Islet precursor cell (in vitro differentiated cells): ENCODE data around the gene SDR9C7.
"Not testable (repeated sequence)": the region's sequence is repeated elsewhere in the genome, so short reads cannot be mapped to it uniquely, and the experiment has no call there.

Experiments used
- DNase-seq: peaks from one replicate; pipeline ENCODE4 v3.0.0-alpha.2; 2018

SDR9C7 gene

GRCh38 chr12:56933826-56934625 is at the start of gene SDR9C7:
Gene SDR9C7, minus strand, starts transcription at chr12:56934408. Its CDS starts 147 bp downstream, at chr12:56934261.
- peak; percentile 51 for DNase-seq

GRCh38 chr12:56983386-56983785 is 49.2 kb upstream of the SDR9C7 start:
- no peak for DNase-seq

GRCh38 chr12:56982578-56983236 is 48.5 kb upstream of the SDR9C7 start:
- DNase-seq = not testable (repeated sequence)

- DNase-seq = no peak
Observed at GRCh38 chr12:56980941-56981530, 46.8 kb upstream of the SDR9C7 start.

GRCh38 chr12:56980268-56980667 is 46.1 kb upstream of the SDR9C7 start:
- no peak for DNase-seq

- DNase-seq = peak; percentile 67
Observed at GRCh38 chr12:56979628-56980027, 45.4 kb upstream of the SDR9C7 start.

GRCh38 chr12:56978397-56979138 is 44.4 kb upstream of the SDR9C7 start:
- peak; percentile 48 for DNase-seq

GRCh38 chr12:56977361-56977760 is 43.2 kb upstream of the SDR9C7 start:
- DNase-seq = not testable (repeated sequence)

- not testable (repeated sequence) for DNase-seq
Observed at GRCh38 chr12:56974224-56974623, 40.0 kb upstream of the SDR9C7 start.

- peak; percentile 35 for DNase-seq
Observed at GRCh38 chr12:56968910-56969309, 34.7 kb upstream of the SDR9C7 start.

- DNase-seq = not testable (repeated sequence)
Observed at GRCh38 chr12:56965997-56966642, 31.9 kb upstream of the SDR9C7 start.

GRCh38 chr12:56965124-56965523 is 30.9 kb upstream of the SDR9C7 start:
- DNase-seq = not testable (repeated sequence)

GRCh38 chr12:56963557-56963956 is 29.3 kb upstream of the SDR9C7 start:
- DNase-seq = not testable (repeated sequence)

- DNase-seq = not testable (repeated sequence)
Observed at GRCh38 chr12:56962247-56962646, 28.0 kb upstream of the SDR9C7 start.

GRCh38 chr12:56958422-56958821 is 24.2 kb upstream of the SDR9C7 start:
- no peak for DNase-seq

GRCh38 chr12:56957229-56958052 is 23.2 kb upstream of the SDR9C7 start, which contains the start of gene RDH16:
Gene RDH16, minus strand, starts transcription at chr12:56957608. Its CDS starts 146 bp downstream, at chr12:56957462.
- DNase-seq = peak; percentile 59

GRCh38 chr12:56955631-56956256 is 21.5 kb upstream of the SDR9C7 start:
- DNase-seq = no peak

- peak; percentile 50 for DNase-seq
Observed at GRCh38 chr12:56954958-56955355, 20.7 kb upstream of the SDR9C7 start.

GRCh38 chr12:56954057-56954957 is 20.1 kb upstream of the SDR9C7 start:
- DNase-seq = peak; percentile 50

GRCh38 chr12:56953314-56953713 is 19.1 kb upstream of the SDR9C7 start:
- peak; percentile 50 for DNase-seq
